Measurements from ENCODE around the gene BRD1. TPM values are rescaled to one million over a fixed set of nuclear protein-coding genes. Genes with fewer than 3 reads are reported as not detected.
A peak's percentile ranks its signal among the peaks of the same experiment; 100 is the strongest.

BRD1 gene
- total RNA-seq, 1 donor from 2014 or later = 32.5 TPM

GRCh38 chr22:49749227-49749626, 78.4 kb downstream of the BRD1 start:
- Histone ChIP-seq H3K27ac (no peak overlapping the region), H3K4me1 (no peaks in the 10 kb centered on the region), H3K9me3 (peaks cover 5 to 14% of the 10 kb centered on the region in 2 donors), H3K36me3 (no peaks in the 10 kb centered on the region), H3K27me3 (no peaks in the 10 kb centered on the region), H3K4me3 (no peak overlapping the region)
- TF ChIP-seq CTCF (IDR thresholded peaks at IDR 0.05) = no peak
- peak in 1 of 2 donors; percentile 50 for DNase-seq (ENCODE audit: low spot score in 2 of 2)
- intact Hi-C loops (cut with DNase I) = no loop called here

- Histone ChIP-seq H3K27ac (no peak overlapping the region), H3K4me1 (no peaks in the 10 kb centered on the region), H3K4me3 (no peak overlapping the region), H3K36me3 (no peaks in the 10 kb centered on the region), H3K27me3 (no peaks in the 10 kb centered on the region), H3K9me3 (peaks cover 5 to 16% of the 10 kb centered on the region in 2 donors)
- no peak for TF ChIP-seq CTCF (IDR thresholded peaks at IDR 0.05)
- intact Hi-C loops (cut with DNase I) = no loop called here
- peak in 1 of 2 donors; percentile 25 for DNase-seq (ENCODE audit: low spot score in 2 of 2)
Measured at GRCh38 chr22:49748514-49748913, 79.2 kb downstream of the BRD1 start.

GRCh38 chr22:49747716-49748115, 80.0 kb downstream of the BRD1 start:
- Histone ChIP-seq H3K4me1 (no peaks in the 10 kb centered on the region), H3K9me3 (peaks cover 5 to 22% of the 10 kb centered on the region in 2 donors), H3K4me3 (no peak overlapping the region), H3K36me3 (no peaks in the 10 kb centered on the region), H3K27me3 (no peaks in the 10 kb centered on the region), H3K27ac (no peak overlapping the region)
- TF ChIP-seq CTCF (IDR thresholded peaks at IDR 0.05) = no peak
- intact Hi-C loops (cut with DNase I) = no loop called here
- DNase-seq (ENCODE audit: low spot score in 2 of 2) = no peak

- H3K27ac ChIP-seq = no peak overlapping the region
- TF ChIP-seq CTCF (IDR thresholded peaks at IDR 0.05) = no peak
- no peak for DNase-seq (ENCODE audit: low spot score in 2 of 2)
- intact Hi-C loops (cut with DNase I) = no loop called here
- no peaks in the 10 kb centered on the region for H3K4me1 ChIP-seq
- no peaks in the 10 kb centered on the region for H3K27me3 ChIP-seq
- no peak overlapping the region for H3K4me3 ChIP-seq
- no peaks in the 10 kb centered on the region for H3K36me3 ChIP-seq
- H3K9me3 ChIP-seq = peaks cover 5 to 22% of the 10 kb centered on the region in 2 donors
Measured at GRCh38 chr22:49747130-49747529, 80.5 kb downstream of the BRD1 start.

- no peak for TF ChIP-seq CTCF (IDR thresholded peaks at IDR 0.05)
- Histone ChIP-seq H3K4me3 (no peak overlapping the region), H3K36me3 (no peaks in the 10 kb centered on the region), H3K9me3 (peaks cover 5 to 22% of the 10 kb centered on the region in 2 donors), H3K4me1 (no peaks in the 10 kb centered on the region), H3K27ac (no peak overlapping the region), H3K27me3 (no peaks in the 10 kb centered on the region)
- no peak for DNase-seq (ENCODE audit: low spot score in 2 of 2)
- intact Hi-C loops (cut with DNase I) = no loop called here
Measured at GRCh38 chr22:49746065-49746464, 81.6 kb downstream of the BRD1 start.

- TF ChIP-seq CTCF (IDR thresholded peaks at IDR 0.05) = no peak
- intact Hi-C loops (cut with DNase I) = no loop called here
- Histone ChIP-seq H3K36me3 (no peaks in the 10 kb centered on the region), H3K4me3 (no peak overlapping the region), H3K4me1 (no peaks in the 10 kb centered on the region), H3K9me3 (peaks cover 0 to 8% of the 10 kb centered on the region in 2 donors), H3K27ac (no peak overlapping the region), H3K27me3 (no peaks in the 10 kb centered on the region)
- DNase-seq (ENCODE audit: low spot score in 2 of 2) = peak in 1 of 2 donors; percentile 49
Measured at GRCh38 chr22:49740242-49740641, 87.4 kb downstream of the BRD1 start.

Data from ascending aorta (tissue), 2 donors.